ENCODE measurements around the gene GALNT12.

GALNT12 gene

DNA sequence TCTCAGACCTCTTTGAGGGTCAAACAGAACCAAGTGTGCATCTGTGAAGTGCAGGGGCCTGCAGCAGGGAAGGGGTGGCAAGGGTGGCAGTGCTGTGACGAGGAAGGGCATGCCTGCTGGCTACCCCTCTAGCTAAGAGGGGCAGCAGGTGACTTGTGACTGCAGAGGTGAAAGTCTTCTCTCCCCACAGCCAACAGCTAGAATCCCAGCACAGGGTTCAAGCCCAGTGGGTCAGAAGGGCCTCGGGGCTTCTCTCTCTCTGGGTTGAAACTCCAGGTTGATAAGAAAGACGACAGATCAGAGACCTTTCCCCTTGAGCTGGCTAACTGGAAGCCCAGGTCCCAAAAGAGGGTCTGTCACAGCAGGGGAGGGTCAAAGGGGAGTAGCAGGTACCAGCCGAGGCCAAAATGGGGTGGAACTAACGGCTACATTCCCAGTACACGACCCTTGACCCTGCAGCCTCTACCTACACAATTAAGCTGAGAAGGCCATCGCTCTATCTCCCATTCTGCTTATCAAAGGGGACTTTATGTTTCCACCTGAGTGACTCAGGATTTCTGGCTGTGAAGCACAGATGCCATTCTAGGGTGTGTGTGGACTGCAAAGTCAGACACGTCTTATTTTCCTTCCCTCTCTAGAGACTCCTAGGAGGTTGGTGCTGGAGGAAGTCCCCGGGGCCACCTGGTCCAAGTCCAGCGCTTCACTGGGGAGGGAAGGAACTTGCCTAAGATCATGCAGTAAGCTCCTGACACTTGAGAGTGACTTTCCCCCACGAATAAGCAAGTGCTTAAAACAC is 25.7 kb upstream of the GALNT12 start:
- no peak for DNase-seq (ENCODE audit: low spot score)

DNA sequence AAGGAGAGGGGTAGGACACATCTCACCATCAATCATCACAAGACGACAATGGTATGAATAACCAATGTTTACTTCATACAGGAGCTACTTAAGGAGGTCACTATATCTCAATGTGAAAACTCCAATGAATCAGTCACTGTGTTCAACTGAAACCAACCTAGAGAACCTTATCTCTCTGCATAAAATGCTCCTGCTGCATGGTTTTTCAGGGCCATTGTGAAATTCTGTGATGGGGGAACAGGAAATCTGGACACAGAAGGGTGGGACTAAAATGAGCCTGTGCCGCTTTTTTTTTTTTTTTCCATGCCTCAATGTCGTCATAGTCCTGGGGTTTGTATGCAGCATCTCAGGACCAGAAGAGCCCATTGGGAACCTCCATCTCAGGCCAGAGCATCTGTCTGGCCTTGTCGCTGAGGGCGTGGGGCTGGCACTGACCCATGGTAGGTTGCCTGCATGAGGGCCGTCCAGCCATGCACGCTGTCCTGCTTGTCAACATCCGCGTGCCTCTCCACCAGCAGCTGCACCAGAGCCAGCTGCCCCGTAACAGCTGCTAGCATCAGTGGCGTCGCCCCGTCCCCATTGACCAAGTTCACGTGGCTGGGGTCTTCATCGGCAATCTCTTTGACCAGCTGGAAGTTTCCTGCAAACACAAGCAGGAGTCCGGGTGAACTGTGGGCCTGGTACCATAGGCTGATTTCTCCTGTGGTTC is 23.8 kb upstream of the GALNT12 start:
- DNase-seq (ENCODE audit: low spot score) = no peak

DNA sequence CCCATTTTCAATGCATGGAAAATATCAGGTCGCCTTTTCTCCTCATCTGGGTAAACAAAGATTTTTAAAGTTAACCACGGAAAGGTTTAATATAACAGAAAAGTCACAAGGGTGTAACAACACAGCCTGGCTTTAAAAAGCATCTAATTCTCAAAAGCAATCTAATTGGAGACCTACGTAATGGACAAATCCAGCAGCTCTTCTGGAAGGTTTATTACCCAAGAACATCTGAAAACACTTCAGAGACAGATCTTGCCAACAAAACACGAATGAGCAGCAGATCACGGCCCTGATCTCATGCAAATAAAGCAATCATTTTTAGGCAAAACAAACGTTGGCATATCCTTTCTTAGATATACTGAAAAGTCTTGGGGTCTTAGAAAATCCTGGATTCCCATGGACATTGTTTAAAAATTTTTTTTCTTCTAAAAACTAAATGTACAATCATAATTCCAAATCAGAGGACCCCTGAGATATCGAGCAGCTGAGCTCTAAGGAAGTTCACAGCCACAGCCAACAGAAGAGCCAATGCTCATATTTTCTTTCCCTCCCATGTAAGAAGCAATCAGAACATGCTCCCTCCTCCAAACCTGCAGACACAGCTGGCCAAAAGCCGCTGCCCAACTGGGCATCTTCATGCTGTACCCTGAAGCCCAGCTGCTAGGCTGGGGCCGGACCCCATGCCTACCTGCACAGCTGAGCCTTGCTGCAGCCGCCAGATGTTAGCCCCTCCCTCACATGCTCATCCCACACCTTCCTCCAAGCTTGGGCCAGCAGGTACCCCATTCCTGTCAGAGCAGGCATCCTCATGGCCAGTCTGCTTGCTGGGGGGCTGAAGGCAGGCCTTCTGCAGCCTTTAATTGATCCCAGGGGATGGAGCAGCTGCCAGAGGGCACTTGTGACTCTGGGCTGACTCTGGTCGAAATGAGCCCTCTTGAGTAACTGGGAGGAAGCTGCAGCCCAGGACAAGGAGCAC is 22.4 kb upstream of the GALNT12 start:
- no peak for DNase-seq (ENCODE audit: low spot score)

DNA sequence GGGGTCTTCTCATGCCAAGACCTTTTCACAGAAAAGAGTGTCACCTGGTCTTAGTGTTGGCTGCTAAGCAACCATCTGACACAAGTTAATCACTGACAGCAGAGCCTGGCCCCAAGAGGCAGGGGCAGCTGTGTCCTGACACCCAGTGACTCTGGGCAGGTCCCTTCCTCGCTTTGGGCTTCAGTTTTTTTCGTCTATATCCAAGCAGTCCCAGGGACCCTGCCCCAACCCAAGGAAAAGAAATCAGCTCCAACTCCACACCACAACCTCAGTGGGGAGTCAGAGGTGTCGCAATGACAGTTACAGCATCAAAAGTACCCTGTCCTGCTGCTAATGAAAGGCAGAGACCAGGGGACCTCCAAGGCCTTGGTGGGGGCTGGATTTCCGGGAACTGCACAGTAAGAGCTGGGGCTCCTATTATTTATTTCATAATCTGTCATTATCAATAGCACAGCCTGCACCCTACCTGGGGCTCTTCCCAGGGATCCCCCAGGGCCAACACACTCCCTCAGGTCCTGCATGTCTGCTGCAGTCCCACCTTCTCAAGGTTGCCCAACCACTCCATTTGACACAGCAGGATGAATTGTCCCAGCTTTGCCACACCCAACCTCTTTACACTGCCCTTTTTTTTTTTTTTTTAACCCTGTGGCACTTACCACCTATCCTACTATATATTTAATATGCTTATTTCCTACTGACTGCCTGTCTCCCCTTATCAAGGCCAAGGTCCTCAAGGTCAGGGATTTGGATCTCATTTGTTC is 20.5 kb upstream of the GALNT12 start:
- no peak for DNase-seq (ENCODE audit: low spot score)

DNA sequence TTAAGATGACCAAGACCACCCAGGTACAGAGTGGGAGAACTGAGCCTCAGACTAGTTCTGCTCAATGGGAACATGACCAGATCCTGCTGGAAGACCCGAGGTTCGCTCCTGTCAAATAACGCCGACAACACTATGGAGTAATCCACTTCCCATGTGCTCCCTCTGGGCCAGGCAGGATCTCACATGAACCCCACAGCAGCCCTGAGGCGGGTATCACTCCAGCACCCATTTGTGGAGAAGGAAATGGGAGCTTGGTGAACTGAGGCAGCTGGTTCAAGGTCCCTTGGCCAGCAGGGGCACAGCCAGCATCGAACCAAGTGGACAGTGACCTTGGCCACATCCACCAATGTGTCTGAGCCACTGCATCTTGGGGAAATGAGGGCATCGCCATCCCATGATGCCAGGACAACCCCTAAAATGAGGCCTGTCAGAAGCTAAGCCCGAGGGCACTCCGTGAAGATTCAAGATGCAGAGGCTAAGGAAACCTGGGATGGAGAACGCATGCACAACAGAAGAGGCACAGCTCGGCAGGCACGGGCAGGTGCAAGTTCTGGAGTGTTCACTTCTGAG is 19.6 kb upstream of the GALNT12 start:
- no peak for DNase-seq (ENCODE audit: low spot score)

DNA sequence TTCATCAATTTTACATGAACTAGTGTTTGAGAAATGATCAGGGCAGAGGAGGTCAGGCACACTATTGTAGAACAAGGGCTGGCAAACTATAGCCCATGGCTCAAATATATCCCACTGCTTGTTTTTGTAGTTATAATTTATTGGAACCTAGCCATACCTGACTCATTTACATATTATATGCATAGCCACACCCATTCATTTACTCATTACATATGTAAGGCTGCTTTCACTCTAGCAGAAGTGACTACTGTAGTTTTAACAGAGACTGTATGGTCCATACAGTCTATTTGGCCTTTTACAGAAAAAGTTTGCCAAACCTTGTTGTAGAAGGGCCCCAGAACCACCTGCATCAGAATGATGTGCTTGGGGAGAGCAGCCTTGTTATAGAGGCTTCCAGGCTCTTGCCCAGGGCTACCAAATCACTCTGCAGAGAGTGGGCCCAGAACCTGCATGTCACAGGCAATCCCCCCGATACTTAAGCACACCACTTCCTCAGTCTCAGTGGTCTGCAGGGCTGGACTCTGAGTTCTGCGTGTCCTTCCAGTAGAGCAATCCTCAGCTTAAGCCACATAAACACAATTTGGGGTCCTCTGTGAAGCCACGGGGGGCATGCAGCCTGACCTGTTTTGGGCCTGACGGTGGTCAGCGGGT is 17.9 kb upstream of the GALNT12 start:
- DNase-seq (ENCODE audit: low spot score) = no peak

DNA sequence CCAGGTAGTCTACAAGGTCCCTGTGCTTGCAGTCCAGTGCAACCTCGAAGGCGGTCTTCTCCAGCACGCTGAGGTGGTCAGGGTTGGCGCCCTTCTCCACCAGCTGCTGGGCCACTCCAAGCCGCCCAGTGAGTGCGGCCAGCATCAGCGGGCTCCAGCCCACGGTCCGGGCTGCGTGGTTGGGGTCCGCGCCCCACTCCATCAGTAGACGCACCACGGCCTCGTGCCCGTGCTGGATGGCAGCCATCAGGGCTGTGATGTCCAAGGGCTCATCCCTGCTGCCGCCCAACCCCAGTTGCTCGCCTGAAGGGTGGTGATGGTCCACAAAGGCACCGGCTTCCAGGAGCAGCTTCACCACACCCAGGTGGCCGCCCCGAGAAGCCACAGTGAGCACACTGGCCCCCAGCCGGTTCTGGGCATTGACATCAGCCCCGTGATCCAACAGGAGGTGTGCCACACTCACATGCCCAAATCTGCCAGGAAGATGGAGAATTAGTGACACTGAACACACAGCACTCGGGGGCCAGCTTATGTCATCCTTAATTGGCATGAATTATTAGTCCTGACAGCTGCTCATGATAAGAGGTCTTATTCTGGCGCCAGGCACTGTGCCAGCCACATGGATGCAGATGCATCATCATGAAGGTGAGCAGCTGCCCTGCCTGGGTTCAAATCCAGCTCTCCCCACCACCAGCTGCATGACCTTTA is 17.2 kb upstream of the GALNT12 start:
- no peak for DNase-seq (ENCODE audit: low spot score)

DNA sequence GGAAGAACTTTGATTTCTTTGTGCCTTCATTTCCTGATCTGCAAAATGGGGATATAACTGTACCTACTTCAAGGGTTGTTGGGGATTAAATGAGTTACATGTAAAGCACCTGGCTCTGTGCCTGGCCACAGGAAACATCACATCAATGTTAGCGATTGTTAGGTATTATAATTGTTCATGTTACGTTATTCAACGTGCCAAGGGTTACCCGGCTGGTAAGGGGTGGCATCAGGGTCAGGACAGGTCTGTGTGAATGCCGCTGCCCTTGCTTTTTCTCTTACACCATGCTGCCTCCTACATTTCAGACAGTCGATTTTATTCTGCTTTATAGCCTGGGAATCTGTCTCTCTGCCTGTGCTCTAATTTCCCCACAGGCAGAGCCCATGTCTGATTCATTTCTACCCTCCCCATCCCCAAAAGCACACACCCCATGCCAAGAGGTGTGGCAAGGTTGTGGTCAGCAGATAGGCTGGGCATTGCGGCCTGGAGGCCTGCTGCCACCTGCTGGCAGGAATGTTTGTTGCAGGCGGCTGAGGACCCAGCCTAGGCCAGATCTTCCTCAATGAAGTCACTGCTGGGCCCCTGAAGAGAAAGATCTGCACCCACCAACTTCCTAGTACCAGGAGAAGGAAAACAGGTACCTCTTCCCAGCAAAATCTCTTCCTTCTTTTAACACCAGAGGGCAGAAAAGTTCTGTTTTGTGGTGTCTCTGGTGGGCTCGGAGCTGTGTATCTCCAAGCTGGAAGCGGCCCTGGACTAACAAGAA is 16.4 kb upstream of the GALNT12 start:
- peak; percentile 98 for DNase-seq (ENCODE audit: low spot score)

DNA sequence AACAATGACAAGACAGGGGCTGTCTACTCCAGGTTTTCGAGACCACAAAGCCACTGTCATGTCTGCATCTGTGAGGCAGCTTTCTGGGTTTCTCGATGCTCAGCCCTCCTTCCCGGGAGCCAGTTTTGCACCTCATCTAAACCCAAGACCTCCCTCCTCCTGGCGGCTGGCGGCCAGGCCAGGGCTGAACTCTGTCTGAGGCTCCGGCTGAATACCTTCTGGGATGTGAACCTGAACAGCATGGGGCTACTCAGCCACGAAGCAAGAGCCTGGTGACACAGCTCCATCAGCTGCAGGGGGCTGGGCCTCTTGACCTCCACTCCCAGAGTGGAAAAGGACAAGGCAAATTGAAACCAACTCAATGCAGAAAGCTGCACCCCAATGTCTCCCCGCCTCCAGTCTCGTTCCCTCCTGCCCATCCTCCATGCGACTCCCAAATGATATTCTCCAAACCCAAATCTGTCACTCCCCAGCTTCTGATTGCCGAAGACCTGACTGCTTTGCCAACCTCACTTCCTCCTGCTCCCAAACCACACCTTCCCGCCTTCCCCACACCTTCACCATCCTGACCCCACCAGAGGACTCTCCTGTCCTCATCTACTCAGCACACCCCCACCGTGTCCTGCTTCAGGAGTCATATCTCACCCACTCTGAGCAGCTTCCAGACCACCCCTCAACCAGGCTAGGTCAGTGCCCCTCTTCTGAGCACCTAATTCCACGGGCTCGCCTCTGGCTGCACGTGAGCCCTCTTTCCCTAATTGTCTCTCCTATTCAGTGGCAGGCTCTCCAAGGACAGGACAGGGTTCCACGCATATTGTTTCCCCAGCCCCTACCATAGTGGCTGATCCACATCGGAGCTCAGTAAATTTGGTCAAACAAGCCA is 15.6 kb upstream of the GALNT12 start:
- DNase-seq (ENCODE audit: low spot score) = no peak

DNA sequence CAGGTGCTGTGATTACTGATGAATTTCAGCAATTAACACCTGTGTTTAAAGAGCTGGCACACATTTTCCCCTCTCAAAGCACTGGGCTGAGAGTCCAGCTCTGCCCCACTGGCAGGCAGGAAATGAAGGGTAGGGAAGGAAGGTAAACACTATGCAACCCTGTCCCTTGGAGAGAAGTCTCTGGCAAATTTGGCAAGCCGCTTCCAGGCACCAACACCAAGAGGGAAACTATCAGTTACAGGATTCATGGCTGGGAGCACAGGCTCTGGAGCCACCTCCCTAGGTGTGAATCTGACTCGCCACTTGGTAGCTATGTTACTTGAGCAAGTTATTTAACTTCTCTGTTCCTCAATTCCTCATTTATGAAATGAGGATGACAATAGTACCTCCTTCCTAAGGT is 14.4 kb upstream of the GALNT12 start:
- DNase-seq (ENCODE audit: low spot score) = no peak

DNA sequence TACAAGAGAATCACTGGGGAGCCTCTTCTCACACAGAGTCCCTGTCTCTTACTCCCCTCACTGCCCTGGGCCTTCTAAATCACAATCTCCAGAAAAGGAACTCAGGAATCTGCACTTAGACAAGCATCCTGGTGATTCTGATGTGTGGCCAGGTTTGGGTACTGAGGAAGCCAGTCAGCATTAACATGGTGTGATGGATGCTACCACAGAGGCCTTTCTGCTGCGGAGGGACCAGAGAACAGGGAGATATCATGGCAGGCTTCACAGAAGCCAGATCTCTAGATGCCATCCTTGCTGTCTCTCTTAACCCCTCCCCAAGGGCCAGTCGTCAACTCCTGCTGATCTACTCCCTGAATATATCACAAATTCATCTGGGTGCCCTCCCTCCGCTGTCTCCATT is 12.7 kb upstream of the GALNT12 start:
- no peak for DNase-seq (ENCODE audit: low spot score)

DNA sequence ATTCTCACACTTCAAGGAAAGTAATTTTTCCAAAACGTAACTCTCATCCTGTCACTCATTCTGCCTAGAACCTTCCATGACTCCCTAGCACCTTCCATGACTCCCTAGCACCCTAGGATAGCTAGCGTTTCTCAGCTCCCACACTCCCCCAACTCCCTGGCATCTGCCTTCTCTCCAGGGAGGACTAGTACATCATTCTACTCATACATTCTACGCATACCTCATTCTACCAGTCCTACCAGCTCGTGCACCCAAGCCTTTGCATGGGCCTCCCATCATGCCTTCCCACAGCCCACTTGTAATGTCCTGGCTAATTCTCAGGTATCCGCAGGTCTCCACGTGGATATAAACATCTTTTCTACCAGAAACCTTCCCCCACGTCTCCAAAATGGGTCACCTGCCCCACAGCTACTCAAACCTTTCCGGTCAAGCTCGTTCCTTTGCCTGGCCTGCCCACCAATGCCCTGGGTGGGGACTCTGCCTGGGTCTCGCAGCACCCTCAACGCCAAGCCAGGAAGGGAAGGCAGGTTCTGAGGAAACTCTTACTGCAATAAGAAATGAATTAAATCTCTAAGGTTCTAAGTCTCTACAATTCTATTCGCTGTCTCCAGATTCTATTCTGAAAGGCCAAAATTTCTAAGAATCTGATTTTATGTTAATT is 12.0 kb upstream of the GALNT12 start:
- no peak for DNase-seq (ENCODE audit: low spot score)

DNA sequence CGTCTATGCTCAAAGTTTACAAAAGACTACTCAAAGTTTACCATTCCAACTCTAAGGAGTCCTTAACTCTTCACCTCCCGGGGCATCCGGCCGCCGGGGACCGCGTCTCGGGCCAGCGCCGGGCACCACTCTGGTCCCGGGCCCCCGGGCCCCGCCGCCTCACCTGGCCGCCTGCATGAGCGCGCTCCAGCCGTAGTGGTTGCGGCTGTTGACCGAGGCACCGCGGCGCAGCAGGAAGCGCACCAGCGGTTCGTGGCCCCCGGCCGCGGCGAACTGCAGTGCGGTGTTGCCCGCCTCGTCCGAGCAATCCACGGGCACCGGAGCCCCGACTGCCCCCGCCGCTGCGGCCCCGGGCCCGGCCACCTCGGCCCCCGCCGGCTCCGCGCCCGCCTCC is 11.5 kb upstream of the GALNT12 start:
- peak; percentile 62 for DNase-seq (ENCODE audit: low spot score)

DNA sequence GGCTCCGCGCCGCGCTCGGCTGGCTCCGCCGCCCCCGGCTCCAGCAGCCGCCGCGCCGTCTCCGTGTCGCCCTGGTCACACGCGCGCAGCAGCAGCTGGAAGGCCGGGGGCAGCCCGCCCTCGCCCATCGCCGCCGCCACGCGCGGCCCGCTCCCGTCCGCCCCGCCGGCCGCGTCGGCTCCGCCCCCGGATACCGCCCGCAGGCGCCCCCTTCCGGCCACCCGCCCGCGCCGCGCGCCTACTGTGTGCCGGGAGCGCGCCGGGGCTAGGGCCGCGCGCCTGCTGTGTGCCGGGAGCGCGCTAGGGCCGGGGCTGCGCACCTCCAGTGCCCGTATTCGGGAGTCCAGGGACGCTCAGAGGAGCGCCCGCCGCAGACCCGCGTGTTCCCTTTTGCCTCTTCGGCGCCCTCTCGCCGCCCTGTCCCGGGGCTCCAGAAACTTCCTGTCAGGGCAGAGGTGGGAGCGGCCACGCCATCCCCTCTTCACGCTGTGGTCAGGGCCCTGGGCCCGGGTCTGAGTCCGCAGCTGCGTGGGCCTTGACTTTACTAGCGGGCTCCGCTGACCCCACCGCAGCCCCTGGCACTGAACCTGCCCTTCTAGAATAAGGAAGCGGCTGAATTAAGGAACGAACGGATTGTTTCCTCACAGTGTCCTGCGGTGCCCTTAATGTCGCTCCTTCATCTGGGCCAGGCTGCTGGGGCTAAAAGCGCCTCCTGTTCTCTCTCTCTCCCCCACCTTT is 10.9 kb upstream of the GALNT12 start, which contains the start of gene ANKS6:
Gene ANKS6 (minus strand): TSS at position 192 of the 738 bp plus-strand sequence. CDS start 64 bp downstream, at position 128.
- peak; percentile 97 for DNase-seq (ENCODE audit: low spot score)

DNA sequence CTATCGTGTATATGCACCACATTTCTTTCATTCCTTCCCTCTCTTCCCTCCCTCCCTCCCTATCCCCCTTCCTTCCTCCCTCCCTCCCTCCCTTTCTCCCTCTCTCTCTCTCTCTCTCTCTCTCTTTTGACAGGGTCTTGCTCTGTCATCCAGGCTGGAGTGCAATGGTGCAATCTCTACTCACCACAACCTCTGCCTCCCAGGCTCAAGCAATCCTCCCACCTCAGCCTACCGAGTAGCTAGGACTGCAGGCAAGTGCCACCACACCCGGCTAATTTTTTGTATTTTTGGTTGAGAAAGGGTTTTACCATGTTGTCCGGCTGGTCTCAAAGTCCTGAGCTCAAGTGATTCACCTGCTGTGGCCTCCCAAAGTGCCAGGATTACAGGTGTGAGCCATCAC is 10.0 kb upstream of the GALNT12 start:
- no peak for DNase-seq (ENCODE audit: low spot score)

DNA sequence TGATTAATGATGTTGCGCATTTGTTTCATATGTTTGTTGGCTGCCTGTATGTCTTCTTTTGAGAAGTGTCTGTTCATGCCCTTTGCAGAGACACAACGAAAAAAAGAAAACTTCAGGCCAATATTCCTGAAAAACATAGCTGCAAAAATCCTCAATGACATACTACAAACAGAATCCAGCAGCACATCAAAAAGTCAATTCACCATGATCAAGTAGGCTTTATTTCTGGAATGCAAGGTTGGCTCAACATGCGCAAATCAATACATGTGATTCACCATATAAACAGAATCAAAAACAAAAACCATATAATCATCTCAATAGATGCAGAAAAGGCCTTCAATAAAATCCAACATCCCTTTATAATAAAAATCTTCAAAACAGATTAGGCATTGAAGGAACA is 9.2 kb upstream of the GALNT12 start:
- no peak for DNase-seq (ENCODE audit: low spot score)

DNA sequence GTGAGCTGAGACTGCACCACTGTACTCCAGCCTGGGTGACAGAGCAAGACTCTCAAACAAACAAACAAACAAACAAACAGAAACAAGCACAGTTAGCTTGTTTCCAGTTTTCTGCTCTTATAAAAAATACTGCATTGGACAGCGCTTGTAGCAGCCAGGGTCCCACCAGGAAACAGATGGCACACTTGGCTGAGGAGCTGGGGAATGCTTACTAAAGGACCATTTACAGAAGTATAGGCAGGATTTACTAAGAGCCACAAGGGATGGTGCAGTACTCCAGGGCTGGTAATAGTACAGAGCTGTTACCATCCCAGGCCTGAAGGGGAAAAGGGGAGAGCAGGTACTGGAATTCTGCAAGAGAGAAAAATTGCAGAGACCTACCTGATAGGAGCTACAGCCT is 5.9 kb upstream of the GALNT12 start:
- no peak for DNase-seq (ENCODE audit: low spot score)
